HG03064 (cell line): ENCODE results near the gene PLA2G7.
"Not testable (repeated sequence)": the region's sequence is repeated elsewhere in the genome, so short reads cannot be mapped to it uniquely, and the experiment has no call there.

Source experiments
- ATAC-seq: cut with Tn5 transposase; IDR thresholded peaks from one replicate; pipeline ENCODE4 v1.9.1; 2021; ENCODE audit warnings: low read depth; ENCODE audit not compliant: unreplicated experiment

The PLA2G7 gene

GRCh38 chr6:46734867-46735719 is at the start of gene PLA2G7:
Gene PLA2G7, minus strand, starts transcription at chr6:46735375. Its CDS starts 12,484 bp downstream, at chr6:46722891.
- no peak for ATAC-seq

GRCh38 chr6:46784535-46784934 is 49.4 kb upstream of the PLA2G7 start:
- ATAC-seq: no peak

- no peak for ATAC-seq
These were observed 46.6 kb upstream of the PLA2G7 start for GRCh38 chr6:46781478-46782378.

GRCh38 chr6:46777476-46778346 is 42.5 kb upstream of the PLA2G7 start:
- no peak for ATAC-seq

GRCh38 chr6:46776070-46776712 is 41.0 kb upstream of the PLA2G7 start:
- ATAC-seq: no peak

- not testable (repeated sequence) for ATAC-seq
These were observed 39.6 kb upstream of the PLA2G7 start for GRCh38 chr6:46774736-46775135.

- ATAC-seq: no peak
These were observed 38.2 kb upstream of the PLA2G7 start for GRCh38 chr6:46773201-46773855.

- no peak for ATAC-seq
These were observed 37.6 kb upstream of the PLA2G7 start for GRCh38 chr6:46772762-46773161.

GRCh38 chr6:46772016-46772415 is 36.8 kb upstream of the PLA2G7 start:
- no peak for ATAC-seq

GRCh38 chr6:46764961-46765360 is 29.8 kb upstream of the PLA2G7 start:
- no peak for ATAC-seq

- ATAC-seq: not testable (repeated sequence)
These were observed 29.1 kb upstream of the PLA2G7 start for GRCh38 chr6:46764280-46764679.

- ATAC-seq: no peak
These were observed 28.3 kb upstream of the PLA2G7 start for GRCh38 chr6:46763466-46763865.

GRCh38 chr6:46760925-46761324 is 25.8 kb upstream of the PLA2G7 start:
- no peak for ATAC-seq

- no peak for ATAC-seq
These were observed 24.0 kb upstream of the PLA2G7 start for GRCh38 chr6:46758960-46759753.

GRCh38 chr6:46757214-46757596 is 22.0 kb upstream of the PLA2G7 start:
- ATAC-seq: no peak

- no peak for ATAC-seq
These were observed 21.5 kb upstream of the PLA2G7 start for GRCh38 chr6:46756469-46757213.

- no peak for ATAC-seq
These were observed 20.7 kb upstream of the PLA2G7 start for GRCh38 chr6:46755865-46756264.

GRCh38 chr6:46751658-46752057 is 16.5 kb upstream of the PLA2G7 start:
- ATAC-seq: no peak
